Measurements from ENCODE around the gene KLHDC3. TPM values are rescaled to one million over a fixed set of nuclear protein-coding genes. Genes with fewer than 3 reads are reported as not detected.

KLHDC3 gene
- total RNA-seq, 2 donors from 2014 or later, result 29.7 to 44.6 TPM

DNA sequence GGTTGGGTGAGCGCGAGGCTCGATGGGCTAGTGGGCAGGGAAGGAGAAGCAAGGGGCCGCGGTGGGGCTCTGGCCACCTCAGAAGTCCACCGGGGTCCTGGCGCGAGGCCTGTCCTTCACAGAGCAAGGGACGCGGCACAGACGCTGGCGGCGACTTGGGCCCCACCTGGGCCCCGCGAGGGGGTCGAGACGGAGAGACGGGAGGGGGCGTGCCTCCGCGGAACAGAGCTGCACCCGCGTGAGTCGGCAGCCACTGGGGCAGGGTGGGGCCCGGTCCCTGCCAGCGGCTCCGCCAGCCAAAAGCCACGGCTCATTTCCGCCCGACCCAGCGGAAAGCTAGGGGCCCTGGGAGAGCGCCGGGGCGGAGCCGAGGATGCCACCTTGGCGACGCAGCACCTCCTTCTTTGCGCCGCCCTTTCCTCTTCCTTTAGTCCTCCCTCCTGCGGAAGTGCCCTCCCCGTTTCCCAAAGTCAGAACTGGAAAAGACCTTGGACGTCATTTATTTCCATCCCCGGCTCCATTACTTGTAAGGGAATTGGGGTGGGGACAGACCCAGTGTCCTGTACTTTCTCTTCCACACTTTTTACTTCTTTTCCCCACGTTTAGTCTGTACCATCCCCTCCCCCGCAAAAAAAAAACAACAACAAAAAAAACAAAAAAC lies 39.6 kb downstream of the KLHDC3 start, which contains the start of gene CUL7:
TSS of gene CUL7 (minus strand) at position 307 of the 661 bp plus-strand sequence. CDS start 1,063 bp downstream, outside the sequence.
- peak; percentile 81 to 93 (median 91) for TF ChIP-seq POLR2A (IDR thresholded peaks at IDR 0.05)
- TF ChIP-seq, protein P1, sequence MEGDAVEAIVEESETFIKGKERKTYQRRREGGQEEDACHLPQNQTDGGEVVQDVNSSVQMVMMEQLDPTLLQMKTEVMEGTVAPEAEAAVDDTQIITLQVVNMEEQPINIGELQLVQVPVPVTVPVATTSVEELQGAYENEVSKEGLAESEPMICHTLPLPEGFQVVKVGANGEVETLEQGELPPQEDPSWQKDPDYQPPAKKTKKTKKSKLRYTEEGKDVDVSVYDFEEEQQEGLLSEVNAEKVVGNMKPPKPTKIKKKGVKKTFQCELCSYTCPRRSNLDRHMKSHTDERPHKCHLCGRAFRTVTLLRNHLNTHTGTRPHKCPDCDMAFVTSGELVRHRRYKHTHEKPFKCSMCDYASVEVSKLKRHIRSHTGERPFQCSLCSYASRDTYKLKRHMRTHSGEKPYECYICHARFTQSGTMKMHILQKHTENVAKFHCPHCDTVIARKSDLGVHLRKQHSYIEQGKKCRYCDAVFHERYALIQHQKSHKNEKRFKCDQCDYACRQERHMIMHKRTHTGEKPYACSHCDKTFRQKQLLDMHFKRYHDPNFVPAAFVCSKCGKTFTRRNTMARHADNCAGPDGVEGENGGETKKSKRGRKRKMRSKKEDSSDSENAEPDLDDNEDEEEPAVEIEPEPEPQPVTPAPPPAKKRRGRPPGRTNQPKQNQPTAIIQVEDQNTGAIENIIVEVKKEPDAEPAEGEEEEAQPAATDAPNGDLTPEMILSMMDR (IDR thresholded peaks at IDR 0.05), result peak in 1 of 7 experiments; percentile 9
- peak within 1 kb of the TSS; percentile 69 to 73 for H3K4me3 ChIP-seq
- peak within 1 kb of the TSS; percentile 83 to 92 (median 87) for H3K27ac ChIP-seq
- H3K4me1 ChIP-seq, result peaks cover 42% of the 10 kb centered on the region
- DNase-seq, result peak; percentile 93 to 96 (median 95)
- 1 to 4% methylated on average over 11 to 45 of the region's 45 CpGs for WGBS, 2 donors
- intact Hi-C loops (cut with DNase I), result no loop called here
- H3K36me3 ChIP-seq (replicated peaks in 1 of 2; ENCODE audit: insufficient read depth in 1 of 2, low read depth in 2 of 2), result peaks cover 5 to 10% of the 10 kb centered on the region in 2 donors
- no peaks in the 10 kb centered on the region for H3K9me3 ChIP-seq
- H3K27me3 ChIP-seq, result no peaks in the 10 kb centered on the region
- peak; percentile 96 for ATAC-seq

DNA sequence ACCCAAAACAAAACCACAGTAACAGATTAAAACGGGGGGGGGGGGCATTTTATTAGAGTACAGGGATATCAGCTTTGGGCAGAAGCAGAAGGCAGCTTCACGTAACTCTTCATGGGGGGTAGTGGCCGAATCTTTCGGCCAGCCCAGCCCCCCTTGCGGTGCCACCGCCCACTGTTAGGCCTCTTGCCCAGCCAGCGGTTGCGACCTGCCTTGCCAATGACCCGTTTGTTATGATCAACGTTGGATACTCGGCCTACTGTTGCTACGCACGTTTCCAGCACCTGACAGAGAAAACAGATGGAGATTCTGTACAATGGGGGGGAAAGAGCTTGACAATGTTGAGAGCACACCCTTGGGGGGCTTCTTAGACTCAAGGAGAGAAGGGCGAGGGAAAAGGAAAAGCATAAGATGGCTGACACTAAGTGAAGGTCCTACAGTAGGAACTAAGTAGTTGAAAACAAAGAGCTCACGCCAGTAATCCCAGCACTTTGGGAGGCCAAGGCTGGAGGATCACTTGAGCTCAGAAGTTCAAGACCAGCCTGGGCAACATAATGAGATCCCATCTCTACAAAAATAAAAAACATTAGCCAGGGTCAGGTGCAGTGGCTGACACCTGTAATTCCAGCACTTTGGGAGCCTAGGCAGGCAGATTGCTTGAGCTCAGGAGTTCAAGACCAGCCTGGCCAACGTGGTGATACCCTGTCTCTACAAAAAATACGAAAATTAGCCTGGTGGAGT lies 40.3 kb downstream of the KLHDC3 start:
- Histone ChIP-seq H3K36me3 (replicated peaks in 1 of 2; ENCODE audit: insufficient read depth in 1 of 2, low read depth in 2 of 2) (peaks cover under 1 to 5% of the 10 kb centered on the region in 2 donors), H3K9me3 (no peaks in the 10 kb centered on the region), H3K27me3 (no peaks in the 10 kb centered on the region), H3K4me3 (no peak overlapping the region), H3K4me1 (peaks cover 43% of the 10 kb centered on the region), H3K27ac (peak overlapping the region; percentile 83 to 92 (median 87))
- WGBS, 2 donors, result 66 to 71% methylated on average over 17 of the region's 17 CpGs
- DNase-seq (peak in 1 of 4 donors; percentile 34), ATAC-seq (no peak)
- TF ChIP-seq, protein P1 (IDR thresholded peaks at IDR 0.05), result no peak
- TF ChIP-seq POLR2A (IDR thresholded peaks at IDR 0.05), result no peak
- intact Hi-C loops (cut with DNase I), result no loop called here

DNA sequence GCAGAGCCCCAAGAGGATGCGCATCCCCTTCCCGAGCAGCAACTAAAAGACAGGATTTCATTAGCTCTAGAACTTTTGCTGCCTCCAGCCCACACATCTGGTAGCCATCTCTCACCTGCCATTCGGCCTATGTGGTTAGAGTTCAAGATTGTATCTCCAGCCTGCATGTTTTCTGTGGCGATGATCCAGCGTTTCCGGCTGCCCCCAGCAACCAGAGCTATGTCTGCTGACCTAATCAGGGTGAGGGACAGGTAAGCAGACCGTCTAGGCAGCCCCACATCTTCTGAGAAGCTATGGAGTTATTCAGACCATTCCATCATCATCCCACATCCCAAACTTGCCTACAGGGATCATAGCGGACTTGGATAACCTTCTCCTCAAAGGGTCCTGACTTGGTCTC lies 41.9 kb downstream of the KLHDC3 start:
- 62 to 73% methylated on average over 8 of the region's 8 CpGs for whole genome bisulfite sequencing, 2 donors
- H3K27ac ChIP-seq, result no peak overlapping the region
- peaks cover 0 to under 1% of the 10 kb centered on the region in 2 donors for H3K36me3 ChIP-seq (replicated peaks in 1 of 2; ENCODE audit: insufficient read depth in 1 of 2, low read depth in 2 of 2)
- ATAC-seq (no peak), DNase-seq (no peak)
- H3K4me1 ChIP-seq, result peaks cover 50% of the 10 kb centered on the region
- no peak overlapping the region for H3K4me3 ChIP-seq
- intact Hi-C loops (cut with DNase I), result loop anchor here (5.0 kb wide), 1 partner anchor 39 kb away; no protein-coding TSS in a partner anchor
- H3K9me3 ChIP-seq, result no peaks in the 10 kb centered on the region
- TF ChIP-seq, protein P1 (IDR thresholded peaks at IDR 0.05), result no peak
- no peak for TF ChIP-seq POLR2A (IDR thresholded peaks at IDR 0.05)
- no peaks in the 10 kb centered on the region for H3K27me3 ChIP-seq

DNA sequence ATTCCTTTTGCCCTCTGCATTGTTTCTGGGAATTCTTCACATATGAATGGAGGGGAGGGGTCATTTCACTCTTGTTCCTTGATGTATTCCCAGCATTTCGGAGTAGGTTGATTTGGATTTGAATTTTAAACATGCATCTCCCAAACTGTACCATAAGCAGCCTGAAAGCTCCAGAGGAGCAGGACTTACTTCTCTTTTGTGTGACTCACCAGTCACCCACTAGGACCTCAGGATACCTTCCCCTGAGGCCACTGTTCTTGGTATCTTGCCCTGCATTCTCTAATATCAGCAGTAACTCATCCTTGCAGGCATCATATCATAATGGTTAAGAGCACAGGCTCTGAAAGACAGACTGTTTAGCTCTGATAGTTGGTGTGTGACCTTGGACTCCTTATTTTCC lies 44.5 kb downstream of the KLHDC3 start:
- Histone ChIP-seq H3K4me3 (peak overlapping the region; percentile 63 to 87), H3K36me3 (replicated peaks in 1 of 2; ENCODE audit: insufficient read depth in 1 of 2, low read depth in 2 of 2) (no peaks in the 10 kb centered on the region), H3K27ac (peak overlapping the region; percentile 56 to 94 (median 84)), H3K4me1 (peaks cover 35% of the 10 kb centered on the region), H3K27me3 (no peaks in the 10 kb centered on the region), H3K9me3 (no peaks in the 10 kb centered on the region)
- 26 to 27% methylated on average over 1 of the region's 1 CpG for WGBS, 2 donors
- DNase-seq, result no peak
- no peak for ATAC-seq
- intact Hi-C loops (cut with DNase I), result loop anchor here (5.0 kb wide), 1 partner anchor 41 kb away; no protein-coding TSS in a partner anchor
- no peak for TF ChIP-seq POLR2A (IDR thresholded peaks at IDR 0.05)
- TF ChIP-seq, protein P1 (IDR thresholded peaks at IDR 0.05), result no peak

All from body of pancreas (tissue), 4 donors.